ENCODE results near the gene CDK1. TPM values are rescaled to one million over a fixed set of nuclear protein-coding genes. Genes with fewer than 3 reads are reported as not detected.

Gene CDK1
- total RNA-seq, 2 experiments from 2014 or later, result 155 to 156 TPM

GRCh38 chr10:60818134-60818770 lies 40.0 kb downstream of the CDK1 start:
- no peak for TF ChIP-seq CTCF (conservative IDR thresholded peaks at IDR 0.05; ENCODE audit: low read length)
- no peak for TF ChIP-seq EZH2phosphoT487 (IDR thresholded peaks at IDR 0.05; ENCODE audit: borderline replicate concordance, low read depth, low read length)
- ChIA-PET POLR2A (no interaction called here), CTCF (ENCODE audit: unreplicated experiment) (no interaction called here)
- Histone ChIP-seq H3K9me2 (ENCODE audit: insufficient read depth, low read length) (no peaks in the 10 kb centered on the region), H3K4me1 (ENCODE audit: insufficient read depth, low read length, poor library complexity, severe bottlenecking) (no peaks in the 10 kb centered on the region), H4K20me1 (ENCODE audit: insufficient read depth, low read length) (no peaks in the 10 kb centered on the region), H3K27ac (ENCODE audit: low read depth, low read length, poor library complexity, severe bottlenecking) (no peak overlapping the region), H3K9me3 (ENCODE audit: low read length) (no peaks in the 10 kb centered on the region), H2AFZ (ENCODE audit: low read length) (no peak overlapping the region), H3K4me3 (ENCODE audit: low read depth, low read length, poor library complexity, severe bottlenecking) (no peak overlapping the region), H3K4me2 (ENCODE audit: low read length) (no peak overlapping the region), H3K36me3 (ENCODE audit: insufficient read depth, low read length) (no peaks in the 10 kb centered on the region), H3K79me2 (ENCODE audit: insufficient read depth, low read depth, low read length) (no peaks in the 10 kb centered on the region)
- BruUV-seq (replicated peaks), result no TSS peak
- intact Hi-C loops (cut with micrococcal nuclease; ENCODE audit: unreplicated experiment), result loop anchor here (10.0 kb wide), 3 partner anchors 327 to 917 kb away; no protein-coding TSS in a partner anchor
- no peak for DNase-seq (ENCODE audit: low spot score)

GRCh38 chr10:60819271-60819670 lies 41.0 kb downstream of the CDK1 start:
- H3K27ac ChIP-seq (ENCODE audit: low read depth, low read length, poor library complexity, severe bottlenecking), result no peak overlapping the region
- H3K79me2 ChIP-seq (ENCODE audit: insufficient read depth, low read depth, low read length), result no peaks in the 10 kb centered on the region
- no peaks in the 10 kb centered on the region for H3K9me2 ChIP-seq (ENCODE audit: insufficient read depth, low read length)
- no TSS peak for BruUV-seq (replicated peaks)
- no peaks in the 10 kb centered on the region for H3K36me3 ChIP-seq (ENCODE audit: insufficient read depth, low read length)
- intact Hi-C loops (cut with micrococcal nuclease; ENCODE audit: unreplicated experiment), result loop anchor here (10.0 kb wide), 3 partner anchors 326 to 916 kb away; no protein-coding TSS in a partner anchor
- TF ChIP-seq CTCF (conservative IDR thresholded peaks at IDR 0.05; ENCODE audit: low read length) (no peak), EZH2phosphoT487 (IDR thresholded peaks at IDR 0.05; ENCODE audit: borderline replicate concordance, low read depth, low read length) (no peak)
- no peaks in the 10 kb centered on the region for H3K4me1 ChIP-seq (ENCODE audit: insufficient read depth, low read length, poor library complexity, severe bottlenecking)
- POLR2A ChIA-PET, result no interaction called here
- no peak overlapping the region for H2AFZ ChIP-seq (ENCODE audit: low read length)
- H3K9me3 ChIP-seq (ENCODE audit: low read length), result no peaks in the 10 kb centered on the region
- CTCF ChIA-PET (ENCODE audit: unreplicated experiment), result no interaction called here
- H4K20me1 ChIP-seq (ENCODE audit: insufficient read depth, low read length), result no peaks in the 10 kb centered on the region
- DNase-seq (ENCODE audit: low spot score), result no peak
- no peak overlapping the region for H3K4me3 ChIP-seq (ENCODE audit: low read depth, low read length, poor library complexity, severe bottlenecking)
- no peak overlapping the region for H3K4me2 ChIP-seq (ENCODE audit: low read length)

- Histone ChIP-seq H4K20me1 (ENCODE audit: insufficient read depth, low read length) (no peaks in the 10 kb centered on the region), H3K27ac (ENCODE audit: low read depth, low read length, poor library complexity, severe bottlenecking) (no peak overlapping the region), H3K9me3 (ENCODE audit: low read length) (no peaks in the 10 kb centered on the region), H3K4me1 (ENCODE audit: insufficient read depth, low read length, poor library complexity, severe bottlenecking) (no peaks in the 10 kb centered on the region), H3K9me2 (ENCODE audit: insufficient read depth, low read length) (no peaks in the 10 kb centered on the region), H3K4me3 (ENCODE audit: low read depth, low read length, poor library complexity, severe bottlenecking) (no peak overlapping the region), H2AFZ (ENCODE audit: low read length) (no peak overlapping the region), H3K79me2 (ENCODE audit: insufficient read depth, low read depth, low read length) (no peaks in the 10 kb centered on the region), H3K36me3 (ENCODE audit: insufficient read depth, low read length) (no peaks in the 10 kb centered on the region), H3K4me2 (ENCODE audit: low read length) (no peak overlapping the region)
- DNase-seq (ENCODE audit: low spot score), result no peak
- intact Hi-C loops (cut with micrococcal nuclease; ENCODE audit: unreplicated experiment), result no loop called here
- ChIA-PET CTCF (ENCODE audit: unreplicated experiment) (no interaction called here), POLR2A (no interaction called here)
- BruUV-seq (replicated peaks), result no TSS peak
- TF ChIP-seq EZH2phosphoT487 (IDR thresholded peaks at IDR 0.05; ENCODE audit: borderline replicate concordance, low read depth, low read length) (no peak), CTCF (conservative IDR thresholded peaks at IDR 0.05; ENCODE audit: low read length) (0 out of 2 replicates have a peak, but pooled peaks have one; percentile 35)
Observed at GRCh38 chr10:60820093-60820754, 41.9 kb downstream of the CDK1 start.

All from OCI-LY7 (cell line).